ENCODE data around the gene MBLAC1.
"Not testable (repeated sequence)": the region's sequence is repeated elsewhere in the genome, so short reads cannot be mapped to it uniquely, and the experiment has no call there.

The MBLAC1 gene

DNA sequence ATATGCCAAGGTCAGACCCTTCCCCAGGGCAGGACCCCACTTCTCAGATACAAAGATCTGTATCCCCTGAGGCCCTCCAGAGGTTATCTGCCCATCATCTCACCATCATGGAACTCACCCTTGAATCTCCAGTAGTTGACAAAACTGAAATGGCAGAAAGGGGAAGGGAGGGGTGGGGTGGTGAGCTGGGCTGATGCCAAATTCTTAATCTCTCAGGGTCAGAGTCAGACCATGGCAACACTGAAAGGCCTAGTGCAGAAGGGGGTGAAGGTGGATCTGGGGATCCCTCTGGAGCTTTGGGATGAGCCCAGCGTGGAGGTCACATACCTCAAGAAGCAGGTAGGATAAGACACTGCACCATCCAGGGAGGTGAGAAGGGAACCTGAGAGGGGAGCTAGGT, 4.2 kb upstream of the MBLAC1 start:
- POLR2A ChIA-PET = no interaction called here
- CTCF ChIA-PET = interaction anchor here (1.0 kb wide), 1 partner anchor 96 kb away, joined by 4 read pairs; no protein-coding TSS in a partner anchor
- no peak overlapping the region for H3K27ac ChIP-seq (ENCODE audit: insufficient read depth in 1 of 2, low read depth in 1 of 2, low read length in 2 of 2, poor library complexity in 1 of 2, severe bottlenecking in 2 of 2)
- H3K4me3 ChIP-seq (ENCODE audit: control insufficient read depth in 1 of 7, extremely low read depth in 1 of 7, insufficient read depth in 4 of 7, low read depth in 2 of 7, low read length in 6 of 7) = no peak overlapping the region
- DNase-seq = peak in 2 of 3 donors; percentile 45 to 49
- H3K27me3 ChIP-seq (replicated peaks in 2 of 5; ENCODE audit: control insufficient read depth in 4 of 5, insufficient read depth in 5 of 5, low read length in 4 of 5) = no peaks in the 10 kb centered on the region
- H3K36me3 ChIP-seq (ENCODE audit: control insufficient read depth in 4 of 4, insufficient read depth in 4 of 4, low read length in 3 of 4) = peaks cover 0 to 6% (median under 1%) of the 10 kb centered on the region in 4 experiments
- peaks cover 2 to 35% (median 28%) of the 10 kb centered on the region in 4 experiments for H3K4me1 ChIP-seq (ENCODE audit: control extremely low read depth in 1 of 4, control insufficient read depth in 4 of 4, insufficient read depth in 4 of 4, low read length in 3 of 4)
- no peaks in the 10 kb centered on the region for H3K9me3 ChIP-seq (ENCODE audit: control extremely low read depth in 1 of 5, control insufficient read depth in 4 of 5, insufficient read depth in 2 of 5, low read depth in 1 of 5, low read length in 4 of 5)
- 90% methylated on average over 1 of the region's 1 CpG for WGBS (ENCODE audit: insufficient coverage)

DNA sequence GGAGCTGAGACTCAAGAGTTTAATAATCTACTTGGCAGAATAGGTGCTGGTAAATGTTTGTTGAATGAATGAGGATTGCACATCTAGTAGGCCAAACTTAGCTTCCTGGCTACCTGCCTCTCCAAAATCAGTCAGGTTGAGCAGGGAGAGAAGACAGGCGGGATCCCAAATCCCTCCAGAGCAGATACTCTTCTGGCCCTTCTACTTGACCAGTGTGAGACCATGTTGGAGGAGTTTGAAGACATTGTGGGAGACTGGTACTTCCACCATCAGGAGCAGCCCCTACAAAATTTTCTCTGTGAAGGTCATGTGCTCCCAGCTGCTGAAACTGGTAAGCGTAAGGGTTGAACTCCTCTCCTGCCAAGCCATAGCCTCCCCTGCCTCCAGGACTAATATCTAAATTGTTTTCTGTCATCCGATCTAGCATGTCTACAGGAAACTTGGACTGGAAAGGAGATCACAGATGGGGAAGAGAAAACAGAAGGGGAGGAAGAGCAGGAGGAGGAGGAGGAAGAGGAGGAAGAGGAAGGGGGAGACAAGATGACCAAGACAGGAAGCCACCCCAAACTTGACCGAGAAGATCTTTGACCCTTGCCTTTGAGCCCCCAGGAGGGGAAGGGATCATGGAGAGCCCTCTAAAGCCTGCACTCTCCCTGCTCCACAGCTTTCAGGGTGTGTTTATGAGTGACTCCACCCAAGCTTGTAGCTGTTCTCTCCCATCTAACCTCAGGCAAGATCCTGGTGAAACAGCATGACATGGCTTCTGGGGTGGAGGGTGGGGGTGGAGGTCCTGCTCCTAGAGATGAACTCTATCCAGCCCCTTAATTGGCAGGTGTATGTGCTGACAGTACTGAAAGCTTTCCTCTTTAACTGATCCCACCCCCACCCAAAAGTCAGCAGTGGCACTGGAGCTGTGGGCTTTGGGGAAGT, 2.2 kb upstream of the MBLAC1 start:
- Histone ChIP-seq H3K27me3 (replicated peaks in 2 of 5; ENCODE audit: control insufficient read depth in 4 of 5, insufficient read depth in 5 of 5, low read length in 4 of 5) (no peaks in the 10 kb centered on the region), H3K9me3 (ENCODE audit: control extremely low read depth in 1 of 5, control insufficient read depth in 4 of 5, insufficient read depth in 2 of 5, low read depth in 1 of 5, low read length in 4 of 5) (no peaks in the 10 kb centered on the region), H3K4me3 (ENCODE audit: control insufficient read depth in 1 of 7, extremely low read depth in 1 of 7, insufficient read depth in 4 of 7, low read depth in 2 of 7, low read length in 6 of 7) (no peak overlapping the region), H3K36me3 (ENCODE audit: control insufficient read depth in 4 of 4, insufficient read depth in 4 of 4, low read length in 3 of 4) (peaks cover 0 to 6% (median under 1%) of the 10 kb centered on the region in 4 experiments), H3K4me1 (ENCODE audit: control extremely low read depth in 1 of 4, control insufficient read depth in 4 of 4, insufficient read depth in 4 of 4, low read length in 3 of 4) (peaks cover 0 to 46% (median 33%) of the 10 kb centered on the region in 4 experiments), H3K27ac (ENCODE audit: insufficient read depth in 1 of 2, low read depth in 1 of 2, low read length in 2 of 2, poor library complexity in 1 of 2, severe bottlenecking in 2 of 2) (peak overlapping the region in 1 of 2 experiments; percentile 60)
- DNase-seq = no peak
- CTCF ChIA-PET = interaction anchor here (0.7 to 2.1 kb wide), 8 partner anchors 8 to 93 kb away, joined by 3 to 7 read pairs (median 3); partner anchors contain the start of gene AP4M1
- WGBS (ENCODE audit: insufficient coverage) = 74% methylated on average over 4 of the region's 4 CpGs
- POLR2A ChIA-PET = no interaction called here

DNA sequence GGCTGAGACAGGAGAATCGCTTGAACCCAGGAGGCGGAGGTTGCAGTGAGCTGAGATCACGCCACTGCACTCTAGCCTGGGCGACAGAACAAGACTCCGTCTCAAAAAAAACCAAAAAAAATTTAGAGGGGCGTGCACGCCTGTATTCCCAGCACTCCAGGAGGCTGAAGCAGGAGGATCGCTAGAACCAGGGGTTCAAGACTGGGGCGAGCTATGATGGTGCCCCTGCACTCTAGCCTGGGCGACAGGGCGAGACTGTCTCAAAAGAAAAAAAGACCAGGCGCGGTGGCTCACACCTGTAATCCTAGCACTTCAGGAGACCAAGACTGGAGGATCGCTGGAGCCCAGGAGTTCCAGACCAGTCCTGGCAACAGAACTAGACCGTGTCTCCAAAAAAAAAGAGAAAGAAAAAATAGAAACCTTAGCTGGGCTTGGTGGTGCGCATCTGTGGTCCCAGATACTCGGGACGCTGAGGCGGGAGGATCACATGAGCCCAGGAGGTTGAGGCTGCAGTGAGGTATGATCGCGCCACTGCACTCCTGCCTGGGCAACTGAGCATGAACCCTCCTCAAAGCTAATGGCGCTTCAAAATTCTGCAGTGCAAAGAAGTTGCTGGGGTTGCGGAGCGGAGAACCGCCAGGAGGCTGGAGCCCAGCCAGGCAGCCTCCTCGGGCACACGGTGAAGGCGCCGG, 382 bp upstream of the MBLAC1 start:
- Histone ChIP-seq H3K27ac (ENCODE audit: insufficient read depth in 1 of 2, low read depth in 1 of 2, low read length in 2 of 2, poor library complexity in 1 of 2, severe bottlenecking in 2 of 2) (peak overlapping the region; percentile 93 to 98), H3K4me3 (ENCODE audit: control insufficient read depth in 1 of 7, extremely low read depth in 1 of 7, insufficient read depth in 4 of 7, low read depth in 2 of 7, low read length in 6 of 7) (peak overlapping the region; percentile 62 to 97 (median 84)), H3K36me3 (ENCODE audit: control insufficient read depth in 4 of 4, insufficient read depth in 4 of 4, low read length in 3 of 4) (peaks cover 0 to 6% (median under 1%) of the 10 kb centered on the region in 4 experiments), H3K4me1 (ENCODE audit: control extremely low read depth in 1 of 4, control insufficient read depth in 4 of 4, insufficient read depth in 4 of 4, low read length in 3 of 4) (peaks cover 0 to 35% (median 26%) of the 10 kb centered on the region in 4 experiments), H3K9me3 (ENCODE audit: control extremely low read depth in 1 of 5, control insufficient read depth in 4 of 5, insufficient read depth in 2 of 5, low read depth in 1 of 5, low read length in 4 of 5) (no peaks in the 10 kb centered on the region), H3K27me3 (replicated peaks in 2 of 5; ENCODE audit: control insufficient read depth in 4 of 5, insufficient read depth in 5 of 5, low read length in 4 of 5) (no peaks in the 10 kb centered on the region)
- CTCF ChIA-PET = interaction anchor here (1.4 to 2.1 kb wide), 2 partner anchors 9 to 12 kb away, joined by 4 to 7 read pairs; no protein-coding TSS in a partner anchor
- no peak for DNase-seq
- POLR2A ChIA-PET = interaction anchor here (0.6 to 1.8 kb wide), 4 partner anchors 25 to 303 kb away, joined by 3 to 10 read pairs (median 6); partner anchors contain the start of genes AP4M1, MCM7 and MEPCE
- 26% methylated on average over 28 of the region's 29 CpGs for WGBS (ENCODE audit: insufficient coverage)

DNA sequence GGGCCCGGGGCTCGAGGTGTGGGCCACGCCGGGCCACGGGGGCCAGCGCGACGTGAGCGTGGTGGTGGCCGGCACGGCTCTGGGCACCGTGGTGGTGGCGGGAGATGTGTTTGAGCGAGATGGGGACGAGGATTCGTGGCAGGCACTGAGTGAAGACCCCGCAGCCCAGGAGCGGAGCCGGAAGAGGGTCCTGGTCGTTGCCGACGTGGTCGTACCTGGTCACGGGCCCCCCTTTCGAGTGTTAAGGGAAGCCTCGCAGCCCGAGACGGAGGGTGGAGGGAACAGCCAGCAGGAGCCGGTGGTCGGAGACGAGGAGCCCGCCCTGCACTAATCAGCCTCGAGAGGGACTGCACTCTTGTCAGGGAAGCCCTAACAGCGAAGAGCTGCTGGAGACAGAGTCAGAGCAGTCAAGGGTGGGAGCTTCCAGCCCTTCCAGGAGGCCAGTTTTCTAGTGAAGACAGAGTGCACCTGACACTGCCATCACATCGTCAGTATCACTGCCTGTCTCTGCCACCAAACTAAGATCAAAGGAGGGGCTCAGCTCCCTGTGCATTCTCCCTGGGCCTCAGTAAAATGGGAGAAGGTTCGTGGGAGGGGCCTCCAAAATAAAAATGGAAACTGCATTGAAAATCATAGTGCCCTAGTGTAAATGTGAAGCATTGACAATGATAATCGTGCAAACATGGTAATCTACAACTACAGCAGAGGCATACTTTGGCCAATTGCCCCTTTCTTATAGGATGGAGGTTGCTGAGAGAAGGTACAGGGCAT, 1.3 kb downstream of the MBLAC1 start:
- H3K27ac ChIP-seq (ENCODE audit: insufficient read depth in 1 of 2, low read depth in 1 of 2, low read length in 2 of 2, poor library complexity in 1 of 2, severe bottlenecking in 2 of 2) = peak overlapping the region in 1 of 2 experiments; percentile 98
- DNase-seq = peak; percentile 34 to 58 (median 48)
- CTCF ChIA-PET = interaction anchor here (0.6 to 11.4 kb wide), 10 partner anchors 11 to 215 kb away, joined by 3 to 127 read pairs (median 3); partner anchors contain the start of genes MCM7 and PVRIG
- POLR2A ChIA-PET = interaction anchor here (0.5 to 1.8 kb wide), 6 partner anchors 26 to 707 kb away, joined by 3 to 7 read pairs (median 4); partner anchors contain the start of genes AP4M1 and MCM7
- peaks cover 0 to 35% (median 26%) of the 10 kb centered on the region in 4 experiments for H3K4me1 ChIP-seq (ENCODE audit: control extremely low read depth in 1 of 4, control insufficient read depth in 4 of 4, insufficient read depth in 4 of 4, low read length in 3 of 4)
- WGBS (ENCODE audit: insufficient coverage) = 1% methylated on average over 20 of the region's 37 CpGs
- H3K36me3 ChIP-seq (ENCODE audit: control insufficient read depth in 4 of 4, insufficient read depth in 4 of 4, low read length in 3 of 4) = peaks cover 0 to 6% (median 0%) of the 10 kb centered on the region in 4 experiments
- H3K9me3 ChIP-seq (ENCODE audit: control extremely low read depth in 1 of 5, control insufficient read depth in 4 of 5, insufficient read depth in 2 of 5, low read depth in 1 of 5, low read length in 4 of 5) = no peaks in the 10 kb centered on the region
- H3K4me3 ChIP-seq (ENCODE audit: control insufficient read depth in 1 of 7, extremely low read depth in 1 of 7, insufficient read depth in 4 of 7, low read depth in 2 of 7, low read length in 6 of 7) = peak overlapping the region; percentile 62 to 97 (median 84)
- no peaks in the 10 kb centered on the region for H3K27me3 ChIP-seq (replicated peaks in 2 of 5; ENCODE audit: control insufficient read depth in 4 of 5, insufficient read depth in 5 of 5, low read length in 4 of 5)

DNA sequence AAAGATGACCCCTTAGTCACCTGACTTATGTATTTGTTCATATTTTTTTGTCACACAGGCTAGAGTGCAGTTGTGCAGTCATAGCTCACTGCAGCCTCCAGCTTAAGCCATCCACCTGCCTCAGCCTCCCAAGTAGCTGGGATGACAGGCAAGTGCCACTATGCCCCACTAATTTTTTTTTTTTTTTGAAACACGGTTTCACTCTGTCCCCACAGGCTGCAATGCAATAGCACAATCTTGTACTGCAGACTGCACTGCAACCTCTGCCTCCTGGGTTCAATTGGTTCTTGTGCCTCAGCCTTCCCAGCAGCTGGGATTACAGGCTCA, 1.8 kb downstream of the MBLAC1 start:
- CTCF ChIA-PET = interaction anchor here (0.6 to 11.4 kb wide), 10 partner anchors 10 to 215 kb away, joined by 3 to 127 read pairs (median 3); partner anchors contain the start of genes MCM7 and PVRIG
- no CpG with 5 or more reads among the region's 1 CpG for WGBS (ENCODE audit: insufficient coverage)

DNA sequence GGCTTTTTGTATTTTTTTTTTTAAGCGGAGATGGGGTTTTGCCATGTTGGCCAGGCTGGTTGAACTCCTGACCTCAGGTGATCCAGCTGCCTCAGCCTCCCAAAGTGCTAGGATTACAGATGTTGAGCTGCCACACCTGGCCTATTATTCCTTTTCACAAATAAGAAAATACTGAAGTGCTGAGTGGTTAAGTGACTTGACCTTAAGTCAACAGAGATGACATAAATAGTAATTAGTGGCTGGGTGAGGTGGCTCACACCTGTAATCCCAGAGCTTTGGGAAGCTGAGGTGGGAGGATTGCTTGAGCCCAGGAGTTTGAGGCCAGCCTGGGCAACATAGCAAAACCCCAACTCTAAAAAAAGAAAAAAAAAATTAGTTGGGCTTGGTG, 3.4 kb downstream of the MBLAC1 start:
- not testable (repeated sequence) for H3K27ac ChIP-seq (ENCODE audit: insufficient read depth in 1 of 2, low read depth in 1 of 2, low read length in 2 of 2, poor library complexity in 1 of 2, severe bottlenecking in 2 of 2); H3K4me3 ChIP-seq (ENCODE audit: control insufficient read depth in 1 of 7, extremely low read depth in 1 of 7, insufficient read depth in 4 of 7, low read depth in 2 of 7, low read length in 6 of 7); H3K36me3 ChIP-seq (ENCODE audit: control insufficient read depth in 4 of 4, insufficient read depth in 4 of 4, low read length in 3 of 4); DNase-seq; H3K27me3 ChIP-seq (replicated peaks in 2 of 5; ENCODE audit: control insufficient read depth in 4 of 5, insufficient read depth in 5 of 5, low read length in 4 of 5); H3K9me3 ChIP-seq (ENCODE audit: control extremely low read depth in 1 of 5, control insufficient read depth in 4 of 5, insufficient read depth in 2 of 5, low read depth in 1 of 5, low read length in 4 of 5)
- CTCF ChIA-PET = interaction anchor here (0.7 to 11.4 kb wide), 15 partner anchors 9 to 89 kb away, joined by 3 to 127 read pairs (median 5); partner anchors contain the start of genes AP4M1, LAMTOR4, MCM7 and PVRIG
- H3K4me1 ChIP-seq (ENCODE audit: control extremely low read depth in 1 of 4, control insufficient read depth in 4 of 4, insufficient read depth in 4 of 4, low read length in 3 of 4) = peaks cover 0 to 28% (median 24%) of the 10 kb centered on the region in 4 experiments
- POLR2A ChIA-PET = interaction anchor here (0.6 kb wide), 1 partner anchor 722 kb away, joined by 4 read pairs; the partner anchor contains the start of genes BUD31 and PDAP1
- WGBS (ENCODE audit: insufficient coverage) = 100% methylated on average over 1 of the region's 1 CpG

More for the DNA sequence above, 1.8 kb downstream of the MBLAC1 start:
- Histone ChIP-seq H3K27me3 (replicated peaks in 2 of 5; ENCODE audit: control insufficient read depth in 4 of 5, insufficient read depth in 5 of 5, low read length in 4 of 5) (no peaks in the 10 kb centered on the region), H3K4me3 (ENCODE audit: control insufficient read depth in 1 of 7, extremely low read depth in 1 of 7, insufficient read depth in 4 of 7, low read depth in 2 of 7, low read length in 6 of 7) (peak overlapping the region in 1 of 7 experiments; percentile 84), H3K36me3 (ENCODE audit: control insufficient read depth in 4 of 4, insufficient read depth in 4 of 4, low read length in 3 of 4) (peaks cover 0 to 6% (median 0%) of the 10 kb centered on the region in 4 experiments), H3K9me3 (ENCODE audit: control extremely low read depth in 1 of 5, control insufficient read depth in 4 of 5, insufficient read depth in 2 of 5, low read depth in 1 of 5, low read length in 4 of 5) (no peaks in the 10 kb centered on the region), H3K4me1 (ENCODE audit: control extremely low read depth in 1 of 4, control insufficient read depth in 4 of 4, insufficient read depth in 4 of 4, low read length in 3 of 4) (peaks cover 0 to 35% (median 26%) of the 10 kb centered on the region in 4 experiments), H3K27ac (ENCODE audit: insufficient read depth in 1 of 2, low read depth in 1 of 2, low read length in 2 of 2, poor library complexity in 1 of 2, severe bottlenecking in 2 of 2) (no peak overlapping the region)
- POLR2A ChIA-PET = interaction anchor here (0.5 to 1.6 kb wide), 5 partner anchors 27 to 707 kb away, joined by 3 to 6 read pairs (median 3); partner anchors contain the start of genes AP4M1 and MCM7
- DNase-seq = no peak

Data from common myeloid progenitor, CD34-positive (primary cell).